ENCODE measurements around the gene DLG1.
"Not testable (repeated sequence)": the region's sequence is repeated elsewhere in the genome, so short reads cannot be mapped to it uniquely, and the experiment has no call there.

The DLG1 gene

DNA sequence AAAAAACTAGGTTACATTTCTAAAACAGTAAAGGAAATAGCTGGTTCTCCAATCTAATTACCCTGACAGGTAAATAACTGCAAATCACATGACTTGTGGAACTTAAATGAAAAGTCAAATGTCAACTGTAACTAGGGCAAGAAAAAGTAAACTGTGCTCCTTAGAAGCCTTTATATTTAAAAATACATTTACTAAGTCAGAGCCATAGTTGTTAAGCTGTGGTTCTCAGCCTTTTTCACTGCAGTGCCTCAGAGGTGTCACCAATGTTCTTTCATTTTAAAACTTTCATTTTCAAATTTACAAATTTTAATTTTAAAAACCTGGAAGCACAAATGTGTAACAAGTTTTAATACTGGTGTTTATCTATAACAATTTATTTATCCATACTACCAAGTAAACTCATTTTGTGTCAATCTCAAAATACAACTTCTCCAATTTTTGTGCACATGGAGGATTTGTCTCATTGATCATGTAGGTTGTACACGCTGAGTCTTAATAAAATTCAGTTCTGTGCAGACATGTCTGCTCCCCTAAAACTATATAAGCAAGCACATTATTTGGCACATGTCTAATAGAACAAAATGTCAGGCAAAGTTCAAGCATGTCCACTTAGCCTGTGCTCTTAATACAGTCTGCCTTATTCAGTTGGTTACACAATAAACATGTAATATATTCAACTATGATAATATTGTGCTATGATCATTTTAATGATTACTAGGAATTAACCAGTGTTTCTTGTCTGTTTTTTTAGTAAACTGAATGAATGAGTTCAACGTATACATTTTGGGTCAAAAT, 70.4 kb downstream of the DLG1 start:
- no peak overlapping the region for H3K27ac Mint-ChIP-seq
- ATAC-seq, result no peak
- no peaks in the 10 kb centered on the region for H3K36me3 Mint-ChIP-seq
- H3K4me1 Mint-ChIP-seq, result peaks cover 16% of the 10 kb centered on the region
- no peaks in the 10 kb centered on the region for H3K27me3 Mint-ChIP-seq
- no peak overlapping the region for H3K4me3 Mint-ChIP-seq
- H3K9me3 Mint-ChIP-seq, result no peaks in the 10 kb centered on the region

DNA sequence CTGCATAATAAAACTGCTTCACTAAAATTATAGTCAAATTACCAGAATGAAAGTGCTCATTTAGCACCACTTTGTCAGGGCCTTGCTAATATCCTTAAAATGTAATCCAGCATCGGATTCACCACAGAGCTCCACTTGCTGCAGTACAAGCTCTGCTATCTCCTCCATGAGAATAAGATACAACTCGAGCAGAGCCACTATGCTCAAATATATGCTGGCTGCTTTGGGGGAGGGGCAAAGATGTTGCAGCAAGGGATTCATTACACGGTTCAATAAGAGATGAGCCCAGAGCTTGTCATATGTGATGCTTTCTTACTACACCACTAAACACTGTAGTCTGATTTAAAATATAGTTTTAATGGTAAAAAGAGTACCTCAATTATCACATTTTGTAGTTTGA, 72.2 kb downstream of the DLG1 start:
- no peak overlapping the region for H3K4me3 Mint-ChIP-seq
- ATAC-seq, result no peak
- no peak overlapping the region for H3K27ac Mint-ChIP-seq
- peaks cover 15% of the 10 kb centered on the region for H3K4me1 Mint-ChIP-seq
- H3K36me3 Mint-ChIP-seq, result no peaks in the 10 kb centered on the region
- H3K27me3 Mint-ChIP-seq, result no peaks in the 10 kb centered on the region
- H3K9me3 Mint-ChIP-seq, result no peaks in the 10 kb centered on the region

DNA sequence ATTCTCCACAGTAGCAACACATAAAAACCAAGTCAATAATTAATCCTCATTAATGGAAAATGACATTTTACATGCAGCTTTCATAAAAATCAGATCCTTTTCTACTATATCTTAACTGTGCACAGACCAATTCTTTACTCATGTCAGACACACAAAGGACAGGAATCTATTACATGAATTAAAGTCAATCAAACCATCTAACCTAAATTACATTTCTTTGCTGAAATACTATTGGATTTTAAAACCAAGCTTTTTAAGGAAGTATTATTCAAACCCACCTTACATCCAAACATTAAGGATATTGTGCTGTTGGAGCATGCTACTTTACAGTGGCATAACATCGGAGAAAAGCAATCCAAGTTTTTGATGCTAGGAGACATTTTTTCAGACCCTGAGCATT, 72.8 kb downstream of the DLG1 start:
- no peak for ATAC-seq
- Mint-ChIP-seq H3K4me1 (peaks cover 17% of the 10 kb centered on the region), H3K36me3 (no peaks in the 10 kb centered on the region), H3K27ac (no peak overlapping the region), H3K9me3 (no peaks in the 10 kb centered on the region), H3K4me3 (no peak overlapping the region), H3K27me3 (no peaks in the 10 kb centered on the region)

DNA sequence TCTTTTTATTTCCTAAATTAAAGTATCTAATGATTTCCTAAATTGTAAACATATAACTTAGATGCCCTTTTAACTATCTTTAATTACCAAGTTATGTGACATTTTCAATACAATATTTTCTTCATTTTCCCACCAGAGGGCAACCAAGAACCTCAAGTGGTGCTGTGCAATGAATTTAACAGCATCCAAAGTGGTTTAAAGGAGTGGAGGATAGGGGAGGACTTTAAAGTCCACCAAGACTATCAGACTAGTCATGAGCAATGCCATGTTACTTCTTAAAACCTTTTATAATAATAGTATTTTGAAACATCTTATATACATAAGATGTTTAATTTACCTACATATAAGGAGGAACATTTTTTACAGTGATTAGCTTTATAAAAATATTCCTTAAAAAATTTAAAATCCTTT, 74.4 kb downstream of the DLG1 start:
- no peak overlapping the region for H3K27ac Mint-ChIP-seq
- H3K4me1 Mint-ChIP-seq, result peaks cover 17% of the 10 kb centered on the region
- no peak overlapping the region for H3K4me3 Mint-ChIP-seq
- H3K36me3 Mint-ChIP-seq, result no peaks in the 10 kb centered on the region
- no peaks in the 10 kb centered on the region for H3K27me3 Mint-ChIP-seq
- no peaks in the 10 kb centered on the region for H3K9me3 Mint-ChIP-seq
- ATAC-seq, result no peak

DNA sequence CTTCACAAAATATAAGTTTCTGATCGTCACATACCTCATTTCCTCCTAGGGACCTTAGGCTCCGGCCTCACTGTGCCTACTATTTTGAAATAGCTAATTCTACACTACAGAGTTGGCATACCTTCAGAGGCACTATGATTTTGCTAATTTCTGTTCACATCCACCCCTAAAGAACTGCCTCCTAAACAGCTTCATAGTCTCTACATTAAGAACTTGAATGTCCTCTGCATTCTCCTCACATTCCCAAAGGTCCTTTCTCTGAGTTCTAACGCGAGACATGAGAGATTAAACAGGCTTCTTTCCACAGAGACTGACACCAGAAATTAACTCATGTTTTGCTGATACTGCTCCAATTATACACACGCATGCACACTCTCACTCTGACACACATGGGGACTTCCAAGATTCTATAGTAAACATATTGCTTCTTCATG, 75.5 kb downstream of the DLG1 start:
- H3K4me3 Mint-ChIP-seq, result no peak overlapping the region

DNA sequence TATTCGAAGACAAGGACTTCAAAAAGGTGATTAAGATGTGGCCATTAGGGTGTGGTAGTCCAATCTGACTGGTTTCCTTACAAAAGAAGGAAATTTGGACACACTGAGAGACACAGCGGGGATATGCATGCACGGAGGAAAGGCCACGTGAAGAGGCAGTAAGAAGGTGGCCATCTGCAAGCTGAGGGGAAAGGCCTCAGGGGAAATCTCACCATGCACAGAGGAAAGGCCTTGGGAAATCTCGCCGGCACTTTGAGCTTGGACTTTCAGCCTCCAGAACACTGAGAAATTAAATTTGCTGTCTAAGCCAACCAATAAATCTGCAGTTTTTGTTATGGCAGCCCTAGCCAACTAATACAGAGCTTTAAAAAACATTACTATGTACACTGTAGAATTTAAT, 78.8 kb downstream of the DLG1 start:
- Mint-ChIP-seq H3K27ac (no peak overlapping the region), H3K27me3 (no peaks in the 10 kb centered on the region), H3K9me3 (no peaks in the 10 kb centered on the region), H3K36me3 (peaks cover 4% of the 10 kb centered on the region), H3K4me3 (no peak overlapping the region), H3K4me1 (peaks cover 19% of the 10 kb centered on the region)
- no peak for ATAC-seq

More for the DNA sequence above, 75.5 kb downstream of the DLG1 start:
- H3K9me3 Mint-ChIP-seq, result no peaks in the 10 kb centered on the region
- H3K36me3 Mint-ChIP-seq, result no peaks in the 10 kb centered on the region
- no peak for ATAC-seq
- no peak overlapping the region for H3K27ac Mint-ChIP-seq
- peaks cover 12% of the 10 kb centered on the region for H3K4me1 Mint-ChIP-seq
- no peaks in the 10 kb centered on the region for H3K27me3 Mint-ChIP-seq

DNA sequence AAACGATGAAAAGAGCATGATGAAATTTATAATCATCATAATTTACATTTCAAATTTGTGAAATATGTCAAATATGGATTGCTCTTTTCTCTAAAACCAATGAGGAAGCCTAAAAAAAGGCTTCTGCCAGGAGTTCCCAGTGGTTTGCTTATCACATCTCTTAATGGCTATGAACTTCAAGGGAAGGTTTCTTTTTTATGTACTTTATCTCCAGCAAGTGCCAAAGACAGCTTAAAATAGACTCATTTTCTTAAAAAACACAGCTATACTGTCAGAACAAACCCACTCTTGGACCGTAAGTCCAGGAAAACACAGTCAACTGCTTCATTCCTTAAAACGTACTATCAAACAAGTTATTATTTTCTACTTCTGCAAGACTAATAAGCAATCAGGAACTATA, 80.2 kb downstream of the DLG1 start:
- H3K4me3 Mint-ChIP-seq, result no peak overlapping the region
- H3K27me3 Mint-ChIP-seq, result no peaks in the 10 kb centered on the region
- H3K4me1 Mint-ChIP-seq, result peaks cover 22% of the 10 kb centered on the region
- no peak overlapping the region for H3K27ac Mint-ChIP-seq
- H3K9me3 Mint-ChIP-seq, result no peaks in the 10 kb centered on the region
- peaks cover 4% of the 10 kb centered on the region for H3K36me3 Mint-ChIP-seq
- ATAC-seq, result no peak

DNA sequence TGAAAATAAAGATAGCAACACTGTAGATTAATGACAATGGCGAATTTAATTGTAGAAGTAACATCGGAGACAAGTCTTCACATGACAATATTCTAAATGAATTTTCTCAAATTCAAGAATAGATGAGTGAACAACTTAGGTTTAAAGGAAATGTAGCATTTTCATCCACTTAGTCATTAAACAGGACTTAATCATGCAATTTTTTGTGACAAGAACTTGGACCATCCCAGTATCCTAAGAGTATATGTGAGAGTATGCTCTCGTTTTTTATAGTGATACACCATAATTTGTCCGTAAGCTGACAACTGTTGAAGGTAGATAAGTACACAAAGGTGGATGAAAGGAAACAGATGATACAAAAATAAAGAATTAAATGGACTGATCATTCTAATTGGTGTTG, 81.5 kb downstream of the DLG1 start:
- Mint-ChIP-seq H3K36me3 (peaks cover 13% of the 10 kb centered on the region), H3K4me1 (peaks cover 16% of the 10 kb centered on the region), H3K9me3 (peaks cover under 1% of the 10 kb centered on the region), H3K4me3 (no peak overlapping the region), H3K27me3 (no peaks in the 10 kb centered on the region), H3K27ac (no peak overlapping the region)
- no peak for ATAC-seq

DNA sequence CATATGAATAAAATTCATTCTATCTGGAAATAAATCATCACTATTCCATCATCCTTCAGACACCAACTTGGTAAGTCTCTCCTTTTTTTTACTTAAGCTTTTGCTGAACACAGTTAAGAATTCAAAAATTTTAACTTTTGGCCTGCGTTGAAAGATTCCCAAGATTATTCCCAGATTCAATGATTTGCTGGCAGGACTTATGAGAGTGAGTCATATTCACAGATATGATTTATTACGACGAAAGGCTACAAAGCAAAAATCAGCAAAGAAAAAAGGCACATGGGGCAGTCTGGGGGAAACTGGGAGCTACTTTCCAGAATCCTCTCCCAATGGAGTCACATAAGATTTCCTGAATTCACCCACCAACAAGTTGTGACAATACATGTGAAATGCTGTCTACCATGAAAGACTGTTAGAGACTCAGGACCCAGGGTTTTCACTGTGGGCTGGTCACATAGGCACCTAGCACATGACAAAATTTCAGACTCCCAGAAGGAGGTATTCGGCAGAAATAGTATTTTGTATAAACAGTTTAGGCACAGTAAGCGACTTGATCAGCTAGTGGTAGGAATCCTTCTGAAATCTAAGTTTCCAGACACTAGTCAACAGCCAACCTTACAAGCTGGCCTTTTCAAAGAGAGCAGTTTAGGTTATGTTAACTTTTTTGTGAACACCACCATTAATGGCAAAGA, 82.1 kb downstream of the DLG1 start:
- ATAC-seq, result no peak
- H3K4me3 Mint-ChIP-seq, result no peak overlapping the region
- peaks cover 5% of the 10 kb centered on the region for H3K9me3 Mint-ChIP-seq
- peaks cover 19% of the 10 kb centered on the region for H3K4me1 Mint-ChIP-seq
- peaks cover 19% of the 10 kb centered on the region for H3K36me3 Mint-ChIP-seq
- no peaks in the 10 kb centered on the region for H3K27me3 Mint-ChIP-seq
- no peak overlapping the region for H3K27ac Mint-ChIP-seq

DNA sequence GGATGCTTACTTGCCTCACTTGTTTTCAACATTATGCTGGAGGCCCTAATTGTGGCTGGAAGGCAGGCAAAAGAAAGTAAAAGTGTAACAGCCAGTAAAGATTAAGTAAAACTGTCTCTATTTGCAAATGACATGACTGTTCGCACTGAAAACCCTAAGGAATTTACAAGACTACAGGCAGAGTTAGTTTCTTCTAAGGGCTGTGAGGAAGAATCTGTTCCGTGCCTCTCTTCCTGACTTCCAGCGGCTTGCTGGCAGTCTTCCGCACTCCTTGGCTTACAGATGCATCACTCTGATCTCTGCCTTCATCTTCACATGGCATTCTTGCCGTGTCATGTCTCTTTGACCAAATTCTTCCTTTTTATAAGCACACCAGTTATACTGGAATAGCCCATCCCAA, 86.1 kb downstream of the DLG1 start:
- Mint-ChIP-seq H3K27me3 (no peaks in the 10 kb centered on the region), H3K4me1 (peaks cover 46% of the 10 kb centered on the region), H3K36me3 (peaks cover 17% of the 10 kb centered on the region), H3K4me3 (no peak overlapping the region), H3K9me3 (peaks cover 5% of the 10 kb centered on the region), H3K27ac (no peak overlapping the region)
- ATAC-seq, result no peak

DNA sequence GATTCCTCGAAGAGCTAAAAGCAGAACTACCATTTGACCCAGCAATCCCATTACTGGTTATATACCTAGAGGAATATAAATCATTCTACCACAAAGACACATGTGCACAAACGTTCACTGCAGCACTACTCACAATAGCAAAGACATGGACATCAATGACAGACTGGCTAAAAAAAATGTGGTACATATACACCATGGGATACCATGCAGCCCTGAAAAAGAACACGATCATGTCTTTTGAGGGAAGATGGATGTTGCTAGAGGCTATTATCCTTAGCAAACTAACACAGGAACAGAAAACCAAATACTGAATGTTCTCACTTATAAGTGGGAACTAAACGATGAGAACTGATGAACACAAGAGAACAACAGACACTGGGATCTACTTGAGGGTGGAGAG, 86.7 kb downstream of the DLG1 start:
- H3K9me3 Mint-ChIP-seq, H3K4me3 Mint-ChIP-seq, H3K27ac Mint-ChIP-seq, H3K27me3 Mint-ChIP-seq, ATAC-seq: not testable (repeated sequence)
- Mint-ChIP-seq H3K4me1 (peaks cover 44% of the 10 kb centered on the region), H3K36me3 (peaks cover 17% of the 10 kb centered on the region)

DNA sequence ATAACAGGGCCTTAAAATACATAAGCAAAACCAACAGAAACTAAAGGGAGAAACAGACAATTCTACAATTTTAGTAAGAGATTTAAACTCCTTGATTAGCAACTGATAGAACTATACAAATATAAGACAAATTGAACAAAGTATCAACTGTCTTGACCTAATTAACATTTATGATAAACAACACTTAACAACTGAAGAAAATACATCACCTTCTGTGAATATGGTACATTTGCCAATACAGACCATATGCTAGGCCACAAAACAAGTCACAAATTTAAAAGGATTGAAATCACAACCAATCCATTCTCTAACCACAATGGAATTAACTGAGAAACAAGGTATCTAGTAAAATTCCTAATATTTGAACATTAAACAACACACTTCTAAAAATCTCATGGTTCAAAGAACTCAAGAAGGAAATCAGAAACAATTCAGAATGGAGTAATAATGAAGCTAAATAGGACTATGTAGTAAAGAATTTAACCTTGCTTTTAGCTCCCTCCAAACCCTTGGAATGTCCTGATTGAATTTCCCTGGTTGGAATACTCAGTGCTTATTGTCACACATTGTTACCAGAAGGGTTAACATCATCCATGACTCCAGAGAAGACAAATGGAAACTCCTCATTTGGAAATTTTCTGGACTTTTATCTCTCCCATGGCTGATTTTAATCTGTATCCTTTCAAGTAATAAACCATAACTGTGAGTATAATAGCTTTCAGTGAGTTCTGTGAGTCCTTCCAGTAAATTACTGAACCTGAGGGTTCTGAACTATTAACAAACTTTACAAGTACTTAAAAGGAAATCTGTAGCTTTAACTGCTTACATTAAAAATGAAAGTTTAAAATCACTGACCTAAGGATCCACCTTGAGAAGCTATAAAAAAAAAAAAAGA, 88.8 kb downstream of the DLG1 start:
- Mint-ChIP-seq H3K4me3 (no peak overlapping the region), H3K27ac (peak overlapping the region; percentile 68), H3K4me1 (peaks cover 54% of the 10 kb centered on the region), H3K27me3 (no peaks in the 10 kb centered on the region), H3K36me3 (peaks cover 26% of the 10 kb centered on the region), H3K9me3 (peaks cover 5% of the 10 kb centered on the region)
- ATAC-seq, result no peak

DNA sequence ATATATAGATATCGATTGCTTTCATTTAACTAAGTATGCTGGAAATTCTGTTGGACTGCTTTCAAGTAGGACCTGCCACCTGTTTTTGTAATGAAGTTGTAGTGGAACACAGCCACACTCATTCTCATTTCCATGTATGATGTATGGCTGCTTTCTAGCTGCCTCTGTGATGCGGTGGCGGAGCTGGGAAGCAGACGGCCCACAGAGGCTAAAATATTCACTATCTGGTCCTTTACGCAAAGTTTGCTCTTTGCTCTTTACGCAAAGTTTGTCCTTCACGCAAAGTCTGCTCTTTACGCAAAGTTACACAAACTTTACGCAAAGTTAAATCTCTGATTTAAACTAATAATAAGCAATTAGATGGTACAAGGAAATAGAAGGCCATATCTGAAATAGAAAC, 91.5 kb downstream of the DLG1 start:
- no peak for ATAC-seq
- Mint-ChIP-seq H3K36me3 (peaks cover 17% of the 10 kb centered on the region), H3K4me1 (peaks cover 74% of the 10 kb centered on the region), H3K27ac (no peak overlapping the region), H3K27me3 (no peaks in the 10 kb centered on the region), H3K9me3 (peaks cover 5% of the 10 kb centered on the region), H3K4me3 (no peak overlapping the region)

DNA sequence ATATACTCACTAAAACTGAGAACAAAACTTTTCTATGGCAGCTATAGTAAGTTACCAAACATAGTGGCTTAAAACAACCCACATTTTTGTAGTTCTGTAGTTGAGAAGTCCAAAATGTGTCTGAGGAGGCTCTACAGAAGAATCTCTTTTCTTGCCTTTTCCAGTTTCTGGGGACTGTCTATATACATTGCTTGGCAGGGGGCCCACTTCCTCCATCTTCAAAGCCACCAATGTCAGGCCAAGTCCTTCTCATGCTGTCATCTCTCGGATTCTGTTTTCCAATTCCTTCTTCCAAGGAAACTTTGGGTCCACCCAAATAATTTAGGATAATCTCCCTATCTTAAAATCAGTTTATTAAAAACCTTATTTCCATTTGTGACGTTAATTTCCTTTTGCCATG, 92.7 kb downstream of the DLG1 start:
- no peak overlapping the region for H3K27ac Mint-ChIP-seq
- H3K9me3 Mint-ChIP-seq, result no peaks in the 10 kb centered on the region
- peaks cover 9% of the 10 kb centered on the region for H3K36me3 Mint-ChIP-seq
- H3K4me1 Mint-ChIP-seq, result peaks cover 77% of the 10 kb centered on the region
- ATAC-seq, result no peak
- no peaks in the 10 kb centered on the region for H3K27me3 Mint-ChIP-seq
- H3K4me3 Mint-ChIP-seq, result no peak overlapping the region

DNA sequence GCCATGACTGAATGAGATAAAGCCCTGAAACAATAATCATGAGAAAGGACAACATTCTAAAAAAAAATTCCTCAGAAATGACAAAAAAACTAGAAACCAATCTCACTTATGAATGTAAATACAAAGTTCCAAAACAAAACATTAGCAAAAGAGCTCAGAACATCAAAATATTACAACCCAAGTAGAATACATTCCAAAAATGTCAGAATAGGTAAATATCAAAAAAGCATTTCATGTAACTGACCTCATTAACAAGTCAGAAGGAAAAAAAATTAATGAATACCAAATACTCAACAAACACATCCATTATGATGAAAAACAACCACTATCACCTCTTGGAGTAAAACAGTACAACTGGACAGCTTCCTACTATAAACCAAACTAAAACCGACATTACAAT, 93.1 kb downstream of the DLG1 start:
- H3K4me3 Mint-ChIP-seq, result no peak overlapping the region
- no peaks in the 10 kb centered on the region for H3K27me3 Mint-ChIP-seq
- H3K36me3 Mint-ChIP-seq, result peaks cover 9% of the 10 kb centered on the region
- no peak overlapping the region for H3K27ac Mint-ChIP-seq
- peaks cover 77% of the 10 kb centered on the region for H3K4me1 Mint-ChIP-seq
- no peak for ATAC-seq
- H3K9me3 Mint-ChIP-seq, result no peaks in the 10 kb centered on the region

All from stimulated activated memory B cell treated with anti-CD40 and anti-IgM and Interleukin-4, amounts not matched to agents 10 μg/mL and 1 μg/mL and 100 μg/mL, for 72 hours (primary cell).